GM11168 (cell line): ENCODE results near the gene POLDIP3.

Source experiments
- in situ Hi-C: fragments of 300-500 bp; cut with MboI; formaldehyde crosslinking; loops from one replicate; pipeline ENCODE4 v1.12.0; 2022; ENCODE audit warnings: low sequenced_read_pairs; ENCODE audit not compliant: unreplicated experiment

Gene POLDIP3

GRCh38 chr22:42614312-42615091 lies at the start of gene POLDIP3:
POLDIP3 (minus strand) TSS chr22:42614883; CDS start chr22:42614857, 26 bp downstream.
- in situ Hi-C loops = no loop called here

GRCh38 chr22:42661985-42662831 lies 47.5 kb upstream of the POLDIP3 start:
- in situ Hi-C loops = no loop called here

GRCh38 chr22:42656578-42656977 lies 41.9 kb upstream of the POLDIP3 start:
- in situ Hi-C loops = no loop called here

GRCh38 chr22:42655693-42656092 lies 41.0 kb upstream of the POLDIP3 start:
- in situ Hi-C loops = no loop called here

GRCh38 chr22:42654436-42655073 lies 39.9 kb upstream of the POLDIP3 start:
- in situ Hi-C loops = no loop called here

- in situ Hi-C loops = no loop called here
Measured at GRCh38 chr22:42653999-42654398, 39.3 kb upstream of the POLDIP3 start.

- in situ Hi-C loops = no loop called here
Measured at GRCh38 chr22:42651134-42651533, 36.5 kb upstream of the POLDIP3 start.

GRCh38 chr22:42649246-42650099 lies 34.8 kb upstream of the POLDIP3 start, which contains the start of gene CYB5R3:
CYB5R3 (minus strand) TSS chr22:42649392; CDS start chr22:42649315, 77 bp downstream.
- in situ Hi-C loops = no loop called here

- in situ Hi-C loops = no loop called here
Measured at GRCh38 chr22:42648368-42649245, 33.9 kb upstream of the POLDIP3 start.

- in situ Hi-C loops = no loop called here
Measured at GRCh38 chr22:42648017-42648367, 33.3 kb upstream of the POLDIP3 start.

GRCh38 chr22:42646569-42647525 lies 32.2 kb upstream of the POLDIP3 start:
- in situ Hi-C loops = no loop called here

- in situ Hi-C loops = no loop called here
Measured at GRCh38 chr22:42645938-42646568, 31.4 kb upstream of the POLDIP3 start.

GRCh38 chr22:42645341-42645937 lies 30.8 kb upstream of the POLDIP3 start:
- in situ Hi-C loops = no loop called here

GRCh38 chr22:42644422-42645340 lies 30.0 kb upstream of the POLDIP3 start:
- in situ Hi-C loops = no loop called here

- in situ Hi-C loops = no loop called here
Measured at GRCh38 chr22:42643634-42644421, 29.1 kb upstream of the POLDIP3 start.
